Thymus (tissue), 14 donors: Measurements from ENCODE around the gene BHLHE23. TPM values are rescaled to one million over a fixed set of nuclear protein-coding genes. Genes with fewer than 3 reads are reported as not detected.

Experiments
- DNase-seq, 9 donors: peaks; one replicate each; pipeline ENCODE4 v3.0.0-alpha.2; 2013; ENCODE audit warnings: low spot score in 9 of 9, low read depth in 6 of 9, missing footprints in 1 of 9
- H3K27ac ChIP-seq, 2 donors: one replicate each; pipeline ENCODE4 v1.5.1; 2013; ENCODE audit warnings: control low read depth in 1 of 2, low read depth in 1 of 2, low read length in 1 of 2, mild to moderate bottlenecking in 1 of 2, moderate library complexity in 1 of 2
- H3K27me3 ChIP-seq, 2 donors: one replicate each; pipeline ENCODE4 v1.5.1; 2013; ENCODE audit warnings: low read length in 1 of 2; ENCODE audit not compliant: control insufficient read depth in 2 of 2, insufficient read depth in 1 of 2
- H3K36me3 ChIP-seq, 2 donors: one replicate each; pipeline ENCODE4 v1.5.1; 2013; ENCODE audit warnings: low read length in 1 of 2, mild to moderate bottlenecking in 1 of 2, moderate library complexity in 1 of 2; ENCODE audit not compliant: control insufficient read depth in 2 of 2, insufficient read depth in 2 of 2
- H3K4me1 ChIP-seq, 2 donors: one replicate each; pipeline ENCODE4 v1.5.1; 2013; ENCODE audit warnings: low read length in 2 of 2; ENCODE audit not compliant: control insufficient read depth in 2 of 2, insufficient read depth in 2 of 2
- H3K4me3 ChIP-seq, 2 donors: one replicate each; pipeline ENCODE4 v1.5.1; 2013; ENCODE audit warnings: low read length in 2 of 2, control low read depth in 1 of 2, mild to moderate bottlenecking in 1 of 2
- H3K9me3 ChIP-seq, 2 donors: one replicate each; pipeline ENCODE4 v1.5.1; 2013; ENCODE audit warnings: low read length in 1 of 2, mild to moderate bottlenecking in 1 of 2; ENCODE audit not compliant: control insufficient read depth in 2 of 2, insufficient read depth in 1 of 2
- WGBS: extraction: QIAGEN DNeasy Blood & Tissue Kit; methylation state at CpG from one replicate; pipeline ENCODE4 v1.1.7; 2013; 5-methylcytosine and 5-hydroxymethylcytosine counted together
- long read RNA-seq, 10 donors: transcript quantifications; one replicate each; lab custom pipeline, GENCODE V29; 2026
- polyA plus RNA-seq: library from polyadenylated mRNA; stranded (reverse); fragments of 200-250 nt; gene quantifications from one replicate; pipeline ENCODE4 v1.2.3, GENCODE V29; 2013
- total RNA-seq: library from RNA; stranded (reverse); fragments of 120-200 nt; gene quantifications from one replicate; pipeline ENCODE4 v1.2.4, GENCODE V29; 2013
- donor health status: healthy.

Gene BHLHE23
- total RNA-seq (0.42 TPM), polyA plus RNA-seq (0.37 TPM)
- long read RNA-seq, donor 1: 0 reads
- long read RNA-seq, donor 2: 0 reads
- long read RNA-seq, donor 3, partial matches to known transcripts: 0 of 2 reads
- long read RNA-seq, donor 3, other reads (novel, unspliced or antisense): 0 of 2 reads
- long read RNA-seq, donor 4: 0 reads
- long read RNA-seq, donor 5: 0 reads
- long read RNA-seq, donor 6, partial matches to known transcripts: 0 of 1 reads
- long read RNA-seq, donor 6, other reads (novel, unspliced or antisense): 0 of 1 reads
- long read RNA-seq, donor 7, partial matches to known transcripts: 0 of 1 reads
- long read RNA-seq, donor 7, other reads (novel, unspliced or antisense): 0 of 1 reads
- long read RNA-seq, donor 8: 0 reads
- long read RNA-seq, donor 9, partial matches to known transcripts: 0 of 1 reads
- long read RNA-seq, donor 9, other reads (novel, unspliced or antisense): 0 of 1 reads
- long read RNA-seq, donor 10, partial matches to known transcripts: 0 of 1 reads
- long read RNA-seq, donor 10, other reads (novel, unspliced or antisense): 0 of 1 reads

DNA sequence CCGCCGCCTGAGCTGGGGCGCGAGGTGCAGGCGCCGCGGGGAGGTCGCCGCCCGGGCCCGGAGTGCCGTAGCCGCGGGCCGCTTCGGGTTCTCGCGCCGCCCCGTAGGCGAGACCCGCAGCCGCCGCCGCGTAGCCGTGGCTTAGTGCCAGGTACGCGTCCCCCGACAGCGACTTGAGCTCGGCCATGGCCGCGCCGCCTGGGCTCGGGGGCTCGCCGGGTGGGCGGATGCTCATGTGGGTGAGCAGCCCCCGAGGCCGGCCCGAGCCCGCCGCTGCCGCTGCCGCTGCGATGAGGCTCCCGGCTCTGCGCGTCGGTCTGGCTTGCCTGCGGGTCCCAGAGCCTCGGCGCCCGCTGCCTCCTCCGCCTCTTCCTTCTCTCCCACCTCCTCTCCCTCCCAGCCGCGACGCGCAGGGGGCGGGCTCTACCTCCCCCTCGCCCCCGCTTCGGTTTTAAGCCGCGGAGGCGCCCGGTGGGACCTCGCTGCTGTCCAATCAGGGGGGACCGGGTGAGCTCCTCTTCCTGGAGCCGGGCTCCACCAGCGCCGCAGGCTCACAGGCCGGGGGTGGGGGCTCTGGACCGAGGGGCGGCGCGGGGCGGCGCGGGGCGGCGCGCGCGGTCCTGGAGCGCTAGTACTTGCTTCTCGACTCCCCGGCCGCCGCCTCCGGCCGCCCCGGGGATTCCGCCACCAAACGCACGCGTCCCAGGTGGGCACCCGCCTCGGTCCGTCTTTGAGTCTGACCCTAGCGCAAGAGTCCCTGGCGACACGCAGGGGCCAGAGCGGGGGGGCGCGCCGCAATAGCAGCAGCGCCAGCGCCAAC lies at the start of gene BHLHE23:
BHLHE23 (minus strand) TSS at position 425 of the 820 bp plus-strand sequence; CDS start at position 235, 190 bp downstream.
- peaks cover 2 to 24% of the 10 kb centered on the region in 2 donors for H3K9me3 ChIP-seq
- WGBS: under 1% methylated on average over 110 of the region's 110 CpGs
- peak in 1 of 9 donors; percentile 65 for DNase-seq
- no peaks in the 10 kb centered on the region for H3K36me3 ChIP-seq
- no peak within 1 kb of the TSS for H3K27ac ChIP-seq
- peak within 1 kb of the TSS; percentile 58 to 63 for H3K4me3 ChIP-seq
- peaks cover 37 to 89% of the 10 kb centered on the region in 2 donors for H3K27me3 ChIP-seq
- H3K4me1 ChIP-seq: peaks cover 36 to 79% of the 10 kb centered on the region in 2 donors

DNA sequence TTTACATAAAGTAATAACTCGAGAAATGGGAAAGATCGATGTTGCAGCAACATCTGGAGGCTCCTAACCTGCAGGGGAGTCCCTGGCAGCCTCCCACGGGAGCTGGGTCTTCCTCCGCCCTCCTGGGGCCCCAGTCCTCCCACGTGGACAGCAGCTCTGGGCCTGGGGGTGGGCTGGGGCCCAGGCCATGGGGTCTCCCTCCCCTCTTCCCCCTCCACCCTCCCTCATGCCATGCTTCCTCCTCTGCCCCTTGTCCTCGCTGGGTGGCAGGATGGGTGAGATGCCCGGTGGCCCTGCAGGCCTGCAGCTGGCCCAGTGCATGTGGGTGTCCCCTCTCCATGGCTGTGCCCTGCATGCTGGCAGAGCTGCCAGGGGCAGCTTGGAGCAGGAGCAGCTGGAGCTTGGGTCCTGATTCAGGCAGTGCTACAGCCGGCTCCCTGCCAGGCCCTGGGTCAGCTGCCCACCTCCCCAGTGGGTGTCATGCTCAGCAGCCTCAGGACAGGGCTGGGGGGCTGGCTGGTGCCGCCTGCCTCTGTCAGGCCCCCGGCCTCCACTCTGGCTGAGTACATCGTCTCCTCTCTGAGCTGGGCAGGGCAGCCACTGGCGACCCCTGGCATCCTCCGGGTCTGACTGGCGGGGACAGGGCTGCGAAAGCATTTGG lies 48.9 kb upstream of the BHLHE23 start:
- WGBS: 76% methylated on average over 15 of the region's 15 CpGs
- Histone ChIP-seq H3K4me1 (peaks cover 0 to 4% of the 10 kb centered on the region in 2 donors), H3K27ac (no peak overlapping the region), H3K9me3 (peaks cover 0 to 2% of the 10 kb centered on the region in 2 donors), H3K27me3 (peaks cover 2 to 47% of the 10 kb centered on the region in 2 donors), H3K36me3 (no peaks in the 10 kb centered on the region), H3K4me3 (no peak overlapping the region)
- DNase-seq: no peak

DNA sequence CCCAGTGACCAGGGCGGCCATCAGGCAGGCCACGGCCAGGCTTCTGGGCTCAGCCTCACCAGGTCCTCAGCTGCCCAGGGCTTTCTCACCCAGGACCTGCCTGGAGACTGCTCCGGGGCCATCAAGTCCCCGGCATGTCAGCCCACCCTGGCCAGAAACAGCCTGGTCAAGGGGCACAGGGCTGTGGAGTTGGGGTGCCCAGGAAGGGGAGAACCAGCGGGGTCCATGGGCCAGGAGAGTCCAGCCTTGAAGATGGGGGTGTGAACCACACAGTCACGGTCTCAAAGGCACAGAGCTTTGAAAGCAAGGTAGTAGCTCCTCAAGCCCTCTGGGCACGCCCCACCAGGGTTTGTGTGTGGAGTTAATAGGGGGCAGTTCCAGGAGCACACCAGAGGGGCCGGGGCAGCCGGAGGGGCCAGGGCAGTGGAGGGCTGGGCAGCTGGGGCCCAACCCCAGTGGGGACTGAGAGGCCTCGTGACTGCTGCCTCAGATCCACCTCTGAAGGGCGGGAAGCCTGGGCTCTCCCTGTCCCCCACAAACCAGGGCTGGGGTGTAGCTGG lies 48.0 kb upstream of the BHLHE23 start:
- Histone ChIP-seq H3K27ac (no peak overlapping the region), H3K4me3 (no peak overlapping the region), H3K36me3 (no peaks in the 10 kb centered on the region), H3K27me3 (peaks cover 2 to 47% of the 10 kb centered on the region in 2 donors), H3K9me3 (peaks cover 3 to 11% of the 10 kb centered on the region in 2 donors), H3K4me1 (peaks cover 0 to 4% of the 10 kb centered on the region in 2 donors)
- 92% methylated on average over 11 of the region's 11 CpGs for WGBS
- no peak for DNase-seq

DNA sequence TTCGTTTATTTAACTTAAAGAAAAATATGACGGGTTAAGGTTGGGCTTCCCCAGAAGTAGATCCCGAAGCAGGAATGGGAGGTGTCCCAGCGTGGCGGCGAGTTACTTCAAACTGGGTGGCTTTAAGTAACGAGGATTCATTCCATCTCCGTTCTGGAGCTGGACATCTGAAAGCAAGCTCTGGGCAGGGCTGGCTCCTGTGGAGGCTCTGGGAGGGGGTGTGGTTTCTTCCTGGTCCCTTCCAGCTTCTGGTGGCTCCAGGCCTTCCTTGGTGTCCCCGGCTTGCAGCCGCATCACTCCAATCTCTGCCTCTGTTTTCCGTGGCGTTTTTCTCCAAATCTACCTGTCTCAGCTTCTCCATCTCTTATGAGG lies 47.3 kb upstream of the BHLHE23 start:
- Histone ChIP-seq H3K4me3 (no peak overlapping the region), H3K4me1 (peaks cover 0 to 4% of the 10 kb centered on the region in 2 donors), H3K36me3 (no peaks in the 10 kb centered on the region), H3K27ac (no peak overlapping the region), H3K9me3 (peaks cover 3 to 17% of the 10 kb centered on the region in 2 donors), H3K27me3 (peaks cover 2 to 44% of the 10 kb centered on the region in 2 donors)
- DNase-seq: no peak
- 95% methylated on average over 12 of the region's 12 CpGs for whole genome bisulfite sequencing

DNA sequence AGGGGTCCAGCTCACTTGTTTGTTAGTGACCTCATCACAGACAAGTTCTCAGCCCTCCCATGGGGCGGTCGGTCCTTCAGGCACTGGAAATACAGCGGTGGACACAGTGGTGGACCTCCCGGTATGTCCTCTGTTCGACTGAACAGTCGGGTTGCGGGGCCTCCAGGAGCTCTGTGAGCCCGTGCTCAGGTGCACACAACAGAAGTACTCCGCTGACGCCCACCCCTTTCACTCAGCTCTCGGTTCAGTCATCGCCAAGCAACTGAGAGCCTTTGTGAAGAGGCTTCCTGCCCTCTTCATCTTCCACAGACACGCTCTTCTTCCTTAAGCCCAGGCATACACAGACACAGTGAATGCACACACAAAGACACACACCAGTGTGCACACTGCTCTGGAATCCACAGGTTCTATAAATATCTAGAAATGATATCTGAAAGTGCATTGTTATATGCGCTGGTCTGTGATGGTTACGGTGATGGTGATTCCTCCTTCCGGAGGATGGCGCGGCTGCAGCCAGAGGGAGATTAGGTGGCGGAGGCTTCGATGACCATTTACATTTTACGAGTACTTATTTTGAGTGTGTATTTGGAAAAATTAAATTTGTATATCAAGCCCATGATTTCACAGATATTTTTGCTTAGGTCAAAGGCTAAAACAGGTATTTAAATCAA lies 46.8 kb upstream of the BHLHE23 start:
- Histone ChIP-seq H3K4me3 (no peak overlapping the region), H3K4me1 (peaks cover 0 to 4% of the 10 kb centered on the region in 2 donors), H3K27me3 (peaks cover 2 to 40% of the 10 kb centered on the region in 2 donors), H3K9me3 (peaks cover 3 to 22% of the 10 kb centered on the region in 2 donors), H3K27ac (no peak overlapping the region), H3K36me3 (no peaks in the 10 kb centered on the region)
- DNase-seq: peak in 1 of 9 donors; percentile 34
- WGBS: 84% methylated on average over 21 of the region's 21 CpGs

DNA sequence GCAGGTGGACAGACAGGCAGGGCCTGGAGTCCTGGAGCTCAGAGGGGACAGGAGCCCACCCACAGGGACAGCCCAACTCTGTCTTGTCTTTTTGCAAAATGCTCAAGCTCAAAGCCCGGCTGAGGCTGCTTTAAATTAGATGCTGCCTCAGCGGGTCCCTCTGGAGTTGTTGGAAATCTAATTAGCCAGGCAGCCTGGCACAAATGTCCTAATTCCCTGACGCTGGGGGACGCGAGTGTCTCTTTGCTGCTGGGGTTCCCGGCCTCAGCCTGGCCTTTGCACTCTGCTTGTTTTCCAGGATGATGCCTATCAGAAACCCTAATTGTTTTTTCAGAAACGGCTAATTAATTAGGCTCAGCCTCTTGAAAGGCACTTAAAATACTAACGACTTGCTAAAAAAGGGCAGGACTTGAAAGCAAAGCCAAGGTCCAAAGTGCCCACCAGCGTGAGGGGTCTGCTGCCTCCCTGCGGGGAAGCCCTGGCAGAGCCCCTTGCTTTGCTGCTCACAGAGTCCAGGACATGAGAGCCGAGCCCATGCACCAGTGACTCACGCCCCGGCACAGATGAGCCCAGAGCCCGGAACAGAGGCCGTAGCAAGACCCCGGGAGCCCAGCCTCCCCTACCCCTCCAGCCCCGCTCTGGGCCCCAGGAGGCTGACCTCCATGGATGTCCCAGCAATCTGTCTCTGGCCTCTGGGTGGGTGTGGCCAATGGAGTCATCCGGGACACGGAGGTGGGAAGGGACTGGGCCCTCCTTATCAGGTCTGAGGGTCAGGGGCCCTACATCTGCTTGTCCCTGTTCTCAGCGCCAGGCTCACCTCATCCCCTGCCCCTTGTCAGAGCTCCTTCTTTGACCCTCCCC lies 46.0 kb upstream of the BHLHE23 start:
- DNase-seq: no peak
- peaks cover 2 to 39% of the 10 kb centered on the region in 2 donors for H3K27me3 ChIP-seq
- H3K27ac ChIP-seq: no peak overlapping the region
- peaks cover 3 to 30% of the 10 kb centered on the region in 2 donors for H3K9me3 ChIP-seq
- 58% methylated on average over 20 of the region's 20 CpGs for WGBS
- peaks cover 0 to 4% of the 10 kb centered on the region in 2 donors for H3K4me1 ChIP-seq
- H3K36me3 ChIP-seq: no peaks in the 10 kb centered on the region
- no peak overlapping the region for H3K4me3 ChIP-seq

DNA sequence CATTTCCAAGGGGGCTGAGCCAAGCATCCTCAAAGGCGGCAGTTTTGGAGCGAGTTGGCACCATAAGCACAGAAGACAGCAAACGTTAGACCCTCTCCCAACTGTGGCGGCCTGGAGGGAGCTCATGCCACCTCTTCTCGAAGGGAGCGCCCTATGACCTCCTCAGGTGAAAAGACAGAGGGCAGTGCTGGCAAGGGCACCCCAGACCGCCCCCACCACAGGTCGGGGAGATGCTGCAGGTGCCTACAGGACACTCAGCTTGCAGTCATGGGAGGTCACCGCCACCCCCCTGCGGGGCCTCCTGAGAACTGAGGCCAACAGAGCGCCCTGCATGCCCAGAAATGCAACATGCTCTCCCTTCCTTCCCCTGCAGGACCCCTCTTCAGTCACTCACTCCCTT lies 45.1 kb upstream of the BHLHE23 start:
- Histone ChIP-seq H3K36me3 (no peaks in the 10 kb centered on the region), H3K4me1 (peaks cover 0 to 4% of the 10 kb centered on the region in 2 donors), H3K27me3 (peaks cover 2 to 39% of the 10 kb centered on the region in 2 donors), H3K4me3 (no peak overlapping the region), H3K9me3 (peaks cover 3 to 33% of the 10 kb centered on the region in 2 donors), H3K27ac (no peak overlapping the region)
- DNase-seq: no peak
- 91% methylated on average over 11 of the region's 11 CpGs for WGBS
